B cell (primary cell): ENCODE data around the gene RNF212B. TPM values are rescaled to one million over a fixed set of nuclear protein-coding genes. Genes with fewer than 3 reads are reported as not detected.

Experiments
- ATAC-seq: fragments of 200-7000 bp; cut with Tn5 transposase; one replicate; pipeline ENCODE4 v1.10.0; 2021; ENCODE audit warnings: low read depth, mild to moderate bottlenecking, moderate number of reproducible peaks, moderate library complexity
- CTCF ChIA-PET: fragments of 350-600 bp; sonication (Branson Sonifier 250); formaldehyde crosslinking; loops from one replicate; lab custom pipeline; 2021; ENCODE audit warnings: antibody characterized with exemption, inconsistent platforms; lab: Charles Lee
- POLR2A ChIA-PET: fragments of 350-600 bp; sonication (Branson Sonifier 250); formaldehyde crosslinking; loops from one replicate; lab custom pipeline; 2021; ENCODE audit warnings: antibody characterized with exemption; lab: Charles Lee
- DNase-seq: peaks from one replicate; pipeline ENCODE4 v3.0.0; 2013
- H2AFZ ChIP-seq: 2 replicates; pipeline ENCODE4 v1.6.1; 2012; ENCODE audit warnings: mild to moderate bottlenecking, low read depth, low read length; ENCODE audit not compliant: insufficient read depth, poor library complexity, severe bottlenecking
- H3K27ac ChIP-seq, 2 donors: 1 replicate in 1 of 2; 2 replicates in 1 of 2; pipeline ENCODE4 v1.5.1; 2012 to 2013; ENCODE audit warnings: low read length in 2 of 2, mild to moderate bottlenecking in 2 of 2, moderate library complexity in 1 of 2
- H3K27me3 ChIP-seq, 4 experiments: fragments of 200-600 bp in 1 of 4; sonication (generic) in 1 of 4; replicated peaks in 1 of 4; 1 replicate in 2 of 4; 2 replicates in 2 of 4; pipeline versions ENCODE4 v1.6.1 to v1.7.0; 2013 to 2016; ENCODE audit warnings: low read length in 3 of 4, mild to moderate bottlenecking in 2 of 4, mixed read lengths in 1 of 4, moderate library complexity in 1 of 4; ENCODE audit not compliant: insufficient read depth in 4 of 4, control insufficient read depth in 3 of 4; ENCODE audit errors: control extremely low read depth in 1 of 4
- H3K36me3 ChIP-seq, 2 experiments: replicated peaks in 1 of 2; 1 replicate in 1 of 2; 2 replicates in 1 of 2; pipeline versions ENCODE4 v1.6.1 to v1.7.1; 2013; ENCODE audit warnings: low read length in 1 of 2; ENCODE audit not compliant: insufficient read depth in 2 of 2, control insufficient read depth in 1 of 2; ENCODE audit errors: control extremely low read depth in 1 of 2, extremely low read depth in 1 of 2
- H3K4me1 ChIP-seq, 2 donors: fragments of 200-600 bp in 1 of 2; sonication (generic) in 1 of 2; 1 replicate in 1 of 2; 2 replicates in 1 of 2; pipeline versions ENCODE4 v1.5.1 to v1.6.1; 2013 to 2017; ENCODE audit warnings: low read length in 2 of 2; ENCODE audit not compliant: control insufficient read depth in 2 of 2, insufficient read depth in 2 of 2
- H3K4me2 ChIP-seq: replicated peaks from 2 replicates; pipeline ENCODE3; 2012; ENCODE audit warnings: mild to moderate bottlenecking, low read depth, low read length; ENCODE audit not compliant: poor library complexity, severe bottlenecking
- H3K4me3 ChIP-seq, 5 experiments: fragments of 200-600 bp in 1 of 5; sonication (generic) in 1 of 5; 1 replicate in 3 of 5; 2 replicates in 2 of 5; pipeline versions ENCODE4 v1.5.1 to v1.7.0; 2011 to 2016; ENCODE audit warnings: low read length in 4 of 5, mild to moderate bottlenecking in 4 of 5, low read depth in 2 of 5, control low read depth in 1 of 5, moderate library complexity in 1 of 5; ENCODE audit not compliant: insufficient read depth in 1 of 5; ENCODE audit errors: control extremely low read depth in 1 of 5, extremely low read depth in 1 of 5
- H3K79me2 ChIP-seq: fragments of 200-600 bp; sonication (generic); one replicate; pipeline ENCODE4 v1.6.0; 2016; ENCODE audit warnings: low read length; ENCODE audit not compliant: control insufficient read depth, insufficient read depth
- H3K9ac ChIP-seq: fragments of 200-600 bp; sonication (generic); 2 replicates; pipeline ENCODE4 v1.6.1; 2017; ENCODE audit warnings: mild to moderate bottlenecking, low read length, moderate library complexity
- H3K9me3 ChIP-seq, 3 donors: one replicate each; pipeline versions ENCODE4 v1.6.1 to v1.7.1; 2013; ENCODE audit warnings: low read length in 2 of 3; ENCODE audit not compliant: control insufficient read depth in 2 of 3, insufficient read depth in 1 of 3; ENCODE audit errors: control extremely low read depth in 1 of 3
- H4K20me1 ChIP-seq: 2 replicates; pipeline ENCODE4 v1.6.0; 2012; ENCODE audit warnings: mild to moderate bottlenecking, low read length; ENCODE audit not compliant: insufficient read depth, control insufficient read depth, poor library complexity, severe bottlenecking
- H3K27ac Mint-ChIP-seq: one replicate; pipeline ENCODE4 v1.8.0; 2021; ENCODE audit warnings: mixed read lengths
- H3K27me3 Mint-ChIP-seq: one replicate; pipeline ENCODE4 v1.8.0; 2021; ENCODE audit warnings: mixed read lengths
- H3K4me1 Mint-ChIP-seq: one replicate; pipeline ENCODE4 v1.8.0; 2021; ENCODE audit warnings: mixed read lengths
- H3K4me3 Mint-ChIP-seq: one replicate; pipeline ENCODE4 v1.8.0; 2021; ENCODE audit warnings: mixed read lengths
- H3K9me3 Mint-ChIP-seq: one replicate; pipeline ENCODE4 v1.8.0; 2022; ENCODE audit warnings: mixed read lengths; ENCODE audit not compliant: insufficient read depth
- CTCF ChIP-seq: fragments of 200-600 bp; IDR thresholded peaks from one replicate; pipeline ENCODE4 v1.8.0; 2022; ENCODE audit warnings: antibody characterized with exemption, mild to moderate bottlenecking
- EZH2 ChIP-seq: IDR thresholded peaks from 2 replicates; pipeline ENCODE4 v1.6.1; 2012; ENCODE audit warnings: borderline replicate concordance, low read depth, mild to moderate bottlenecking, moderate library complexity, low read length; ENCODE audit not compliant: insufficient read depth, poor library complexity, severe bottlenecking
- WGBS: methylation state at CpG from one replicate; pipeline ENCODE4 v1.1.5; 2013; ENCODE audit warnings: missing lambda C conversion rate; ENCODE audit not compliant: insufficient coverage; 5-methylcytosine and 5-hydroxymethylcytosine counted together
- intact Hi-C: fragments of 100-400 bp; cut with micrococcal nuclease; formaldehyde crosslinking; loops from one replicate; pipeline ENCODE4 v1.10.0; 2022
- polyA plus RNA-seq: library from polyadenylated mRNA; depleted of rRNA; stranded (reverse); fragments of >200 nt; gene quantifications from 2 replicates; pipeline ENCODE4 v1.2.3, GENCODE V29; 2012
- total RNA-seq, 2 donors: library from RNA; stranded (reverse); fragments of 120-200 nt in 1 of 2; gene quantifications; 1 replicate in 1 of 2; 2 replicates in 1 of 2; pipeline versions ENCODE4 v1.2.3 to v1.2.4, GENCODE V29; 2013 to 2022

RNF212B gene
- total and polyA plus RNA-seq, 2 donors (not counting 1 experiment from before 2014, with no cell fraction given): not detected

GRCh38 chr14:23209651-23210423, 27.9 kb upstream of the RNF212B start:
- Histone ChIP-seq H3K9me3 (no peaks in the 10 kb centered on the region), H3K79me2 (no peaks in the 10 kb centered on the region), H3K9ac (no peak overlapping the region), H3K36me3 (no peaks in the 10 kb centered on the region), H3K27ac (no peak overlapping the region), H4K20me1 (no peaks in the 10 kb centered on the region), H3K27me3 (peaks cover 0 to 7% (median under 1%) of the 10 kb centered on the region in 4 experiments), H2AFZ (no peak overlapping the region), H3K4me2 (no peak overlapping the region), H3K4me3 (no peak overlapping the region), H3K4me1 (no peaks in the 10 kb centered on the region)
- Mint-ChIP-seq H3K27me3 (peaks cover 48% of the 10 kb centered on the region), H3K9me3 (peaks cover under 1% of the 10 kb centered on the region), H3K27ac (no peak overlapping the region), H3K4me3 (no peak overlapping the region), H3K4me1 (no peaks in the 10 kb centered on the region)
- no peak for TF ChIP-seq CTCF
- no peak for TF ChIP-seq EZH2
- WGBS: 95% methylated on average over 5 of the region's 7 CpGs
- ChIA-PET CTCF (no interaction called here), POLR2A (no interaction called here)
- ATAC-seq (no peak), DNase-seq (no peak)
- intact Hi-C loops: no loop called here

GRCh38 chr14:23215421-23215820, 22.3 kb upstream of the RNF212B start:
- WGBS: no CpG with 5 or more reads among the region's 1 CpG

More at GRCh38 chr14:23215421-23215820, 22.3 kb upstream of the RNF212B start:
- Mint-ChIP-seq H3K4me1 (no peaks in the 10 kb centered on the region), H3K27me3 (peaks cover 38% of the 10 kb centered on the region), H3K27ac (no peak overlapping the region), H3K4me3 (no peak overlapping the region), H3K9me3 (peaks cover 6% of the 10 kb centered on the region)
- Histone ChIP-seq H2AFZ (no peak overlapping the region), H3K79me2 (no peaks in the 10 kb centered on the region), H3K4me2 (no peak overlapping the region), H4K20me1 (no peaks in the 10 kb centered on the region), H3K27ac (no peak overlapping the region), H3K9me3 (peaks cover 0 to 3% (median 0%) of the 10 kb centered on the region in 3 donors), H3K36me3 (no peaks in the 10 kb centered on the region), H3K4me1 (no peaks in the 10 kb centered on the region), H3K4me3 (no peak overlapping the region), H3K9ac (no peak overlapping the region), H3K27me3 (peaks cover 0 to 9% (median 3%) of the 10 kb centered on the region in 4 experiments)
- ATAC-seq: no peak
- TF ChIP-seq EZH2: no peak
- ChIA-PET POLR2A (interaction anchor here (0.6 kb wide), 1 partner anchor 1968 kb away, joined by 3 read pairs; no protein-coding TSS in a partner anchor), CTCF (no interaction called here)
- intact Hi-C loops: no loop called here
- DNase-seq: no peak
